ENCODE results near the gene B3GAT3.

- TF ChIP-seq, protein P1, sequence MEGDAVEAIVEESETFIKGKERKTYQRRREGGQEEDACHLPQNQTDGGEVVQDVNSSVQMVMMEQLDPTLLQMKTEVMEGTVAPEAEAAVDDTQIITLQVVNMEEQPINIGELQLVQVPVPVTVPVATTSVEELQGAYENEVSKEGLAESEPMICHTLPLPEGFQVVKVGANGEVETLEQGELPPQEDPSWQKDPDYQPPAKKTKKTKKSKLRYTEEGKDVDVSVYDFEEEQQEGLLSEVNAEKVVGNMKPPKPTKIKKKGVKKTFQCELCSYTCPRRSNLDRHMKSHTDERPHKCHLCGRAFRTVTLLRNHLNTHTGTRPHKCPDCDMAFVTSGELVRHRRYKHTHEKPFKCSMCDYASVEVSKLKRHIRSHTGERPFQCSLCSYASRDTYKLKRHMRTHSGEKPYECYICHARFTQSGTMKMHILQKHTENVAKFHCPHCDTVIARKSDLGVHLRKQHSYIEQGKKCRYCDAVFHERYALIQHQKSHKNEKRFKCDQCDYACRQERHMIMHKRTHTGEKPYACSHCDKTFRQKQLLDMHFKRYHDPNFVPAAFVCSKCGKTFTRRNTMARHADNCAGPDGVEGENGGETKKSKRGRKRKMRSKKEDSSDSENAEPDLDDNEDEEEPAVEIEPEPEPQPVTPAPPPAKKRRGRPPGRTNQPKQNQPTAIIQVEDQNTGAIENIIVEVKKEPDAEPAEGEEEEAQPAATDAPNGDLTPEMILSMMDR (IDR thresholded peaks at IDR 0.05; ENCODE audit: poor library complexity, severe bottlenecking), result no peak
- TF ChIP-seq POLR2AphosphoS5 (IDR thresholded peaks at IDR 0.05), result no peak
- TF ChIP-seq, protein P2, sequence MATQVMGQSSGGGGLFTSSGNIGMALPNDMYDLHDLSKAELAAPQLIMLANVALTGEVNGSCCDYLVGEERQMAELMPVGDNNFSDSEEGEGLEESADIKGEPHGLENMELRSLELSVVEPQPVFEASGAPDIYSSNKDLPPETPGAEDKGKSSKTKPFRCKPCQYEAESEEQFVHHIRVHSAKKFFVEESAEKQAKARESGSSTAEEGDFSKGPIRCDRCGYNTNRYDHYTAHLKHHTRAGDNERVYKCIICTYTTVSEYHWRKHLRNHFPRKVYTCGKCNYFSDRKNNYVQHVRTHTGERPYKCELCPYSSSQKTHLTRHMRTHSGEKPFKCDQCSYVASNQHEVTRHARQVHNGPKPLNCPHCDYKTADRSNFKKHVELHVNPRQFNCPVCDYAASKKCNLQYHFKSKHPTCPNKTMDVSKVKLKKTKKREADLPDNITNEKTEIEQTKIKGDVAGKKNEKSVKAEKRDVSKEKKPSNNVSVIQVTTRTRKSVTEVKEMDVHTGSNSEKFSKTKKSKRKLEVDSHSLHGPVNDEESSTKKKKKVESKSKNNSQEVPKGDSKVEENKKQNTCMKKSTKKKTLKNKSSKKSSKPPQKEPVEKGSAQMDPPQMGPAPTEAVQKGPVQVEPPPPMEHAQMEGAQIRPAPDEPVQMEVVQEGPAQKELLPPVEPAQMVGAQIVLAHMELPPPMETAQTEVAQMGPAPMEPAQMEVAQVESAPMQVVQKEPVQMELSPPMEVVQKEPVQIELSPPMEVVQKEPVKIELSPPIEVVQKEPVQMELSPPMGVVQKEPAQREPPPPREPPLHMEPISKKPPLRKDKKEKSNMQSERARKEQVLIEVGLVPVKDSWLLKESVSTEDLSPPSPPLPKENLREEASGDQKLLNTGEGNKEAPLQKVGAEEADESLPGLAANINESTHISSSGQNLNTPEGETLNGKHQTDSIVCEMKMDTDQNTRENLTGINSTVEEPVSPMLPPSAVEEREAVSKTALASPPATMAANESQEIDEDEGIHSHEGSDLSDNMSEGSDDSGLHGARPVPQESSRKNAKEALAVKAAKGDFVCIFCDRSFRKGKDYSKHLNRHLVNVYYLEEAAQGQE (IDR thresholded peaks at IDR 0.05; ENCODE audit: borderline replicate concordance), result no peak
- TF ChIP-seq RAD21 (conservative IDR thresholded peaks at IDR 0.05), result no peak
- TF ChIP-seq EZH2 (IDR thresholded peaks at IDR 0.05; ENCODE audit: borderline replicate concordance, insufficient read depth, low read length, poor library complexity, severe bottlenecking), result no peak
- TF ChIP-seq EP300 (conservative IDR thresholded peaks at IDR 0.05; ENCODE audit: poor library complexity, severe bottlenecking), result no peak
- TF ChIP-seq TAF1 (IDR thresholded peaks at IDR 0.05; ENCODE audit: low read depth), result no peak
- TF ChIP-seq MXI1 (conservative IDR thresholded peaks at IDR 0.05; ENCODE audit: poor library complexity, severe bottlenecking), result no peak
These were observed 10.7 kb downstream of the B3GAT3 start for GRCh38 chr11:62610814-62611704.
